Panc1 (cell line): ENCODE data around the gene RB1. TPM values are rescaled to one million over a fixed set of nuclear protein-coding genes. Genes with fewer than 3 reads are reported as not detected.

Experiments
- ATAC-seq: fragments of 200-7000 bp; cut with Tn5 transposase; 2 replicates; pipeline ENCODE4 v1.9.1; 2020; ENCODE audit warnings: mild to moderate bottlenecking, moderate library complexity
- BruUV-seq: library from RNA; stranded (reverse); fragments of 400-500 nt; replicated peaks from 2 replicates; lab custom pipeline; 2021; lab: Mats Ljungman, UMichigan
- CTCF ChIA-PET: fragments of 300-600 bp; sonication (Branson Sonifier 250); formaldehyde crosslinking; loops from one replicate; lab custom pipeline; 2022; ENCODE audit warnings: antibody characterized with exemption; lab: Charles Lee
- POLR2A ChIA-PET: fragments of 300-600 bp; sonication (Branson Sonifier 250); formaldehyde crosslinking; loops from one replicate; lab custom pipeline; 2022; ENCODE audit warnings: antibody characterized with exemption; lab: Charles Lee
- DNase-seq: peaks from one replicate; pipeline ENCODE4 v3.0.0-alpha.2; 2010; ENCODE audit warnings: low read depth, low spot score
- H3K27ac ChIP-seq: 2 replicates; pipeline ENCODE4 v1.5.1; 2011; ENCODE audit warnings: mild to moderate bottlenecking, low read length, inconsistent platforms
- H3K27me3 ChIP-seq: fragments of 200-500 bp; sonication (Bioruptor generic); 2 replicates; pipeline ENCODE4 v1.6.0; 2014; ENCODE audit warnings: low read length, inconsistent platforms; ENCODE audit not compliant: control insufficient read depth, insufficient read depth
- H3K36me3 ChIP-seq: fragments of 200-500 bp; sonication (Bioruptor generic); 2 replicates; pipeline ENCODE4 v1.5.1; 2014; ENCODE audit warnings: inconsistent platforms, mild to moderate bottlenecking, low read length, moderate library complexity; ENCODE audit not compliant: control insufficient read depth, insufficient read depth
- H3K4me1 ChIP-seq: 2 replicates; pipeline ENCODE4 v1.5.1; 2011; ENCODE audit warnings: inconsistent platforms, mild to moderate bottlenecking, low read length, moderate library complexity; ENCODE audit not compliant: control insufficient read depth, insufficient read depth
- H3K4me3 ChIP-seq, 2 experiments: 2 replicates each; pipeline ENCODE4 v1.5.1; 2011 to 2012; ENCODE audit warnings: low read depth in 2 of 2, low read length in 2 of 2, mild to moderate bottlenecking in 2 of 2, inconsistent platforms in 1 of 2, moderate library complexity in 1 of 2
- H3K9me3 ChIP-seq: fragments of 200-500 bp; sonication (Bioruptor generic); 2 replicates; pipeline ENCODE4 v1.5.1; 2014; ENCODE audit warnings: low read depth, mild to moderate bottlenecking, inconsistent platforms, low read length, moderate library complexity; ENCODE audit not compliant: control insufficient read depth, insufficient read depth
- POLR2AphosphoS5 ChIP-seq: IDR thresholded peaks from 2 replicates; pipeline ENCODE4 v1.6.1; 2012; ENCODE audit warnings: mild to moderate bottlenecking, low read depth, low read length, moderate library complexity
- SIN3A ChIP-seq: IDR thresholded peaks from 2 replicates; pipeline ENCODE4 v1.6.1; 2012; ENCODE audit warnings: low read depth, mild to moderate bottlenecking, low read length, moderate library complexity, borderline replicate concordance; ENCODE audit not compliant: insufficient read depth
- TCF7L2 ChIP-seq: IDR thresholded peaks from 2 replicates; pipeline ENCODE4 v1.6.1; 2011; ENCODE audit warnings: mild to moderate bottlenecking, low read depth, low read length, inconsistent platforms
- in situ Hi-C: cut with HindIII; loops from 2 replicates; pipeline ENCODE4 v1.10.0; 2016; ENCODE audit warnings: low sequenced_read_pairs, low pct_unique_long_range_greater_than_20kb
- intact Hi-C: fragments of 100-400 bp; cut with micrococcal nuclease; formaldehyde crosslinking; loops from one replicate; pipeline ENCODE4 v1.10.0; 2022; ENCODE audit not compliant: unreplicated experiment
- total RNA-seq: library from RNA; stranded (reverse); gene quantifications from one replicate; pipeline ENCODE4 v1.2.1, GENCODE V29; 2021; ENCODE audit not compliant: unreplicated experiment
- TF ChIP-seq, protein P1 (sequence below), 2 experiments: IDR thresholded peaks; 2 replicates each; pipeline ENCODE4 v1.6.1; 2011 to 2012; ENCODE audit warnings: low read depth in 2 of 2, control low read depth in 1 of 2, low read length in 1 of 2, mild to moderate bottlenecking in 1 of 2, moderate library complexity in 1 of 2; ENCODE audit not compliant: insufficient read depth in 1 of 2
- TF ChIP-seq, protein P2 (sequence below): fragments of 450-650 bp; IDR thresholded peaks from 2 replicates; pipeline ENCODE4 v1.5.1; 2017; ENCODE audit warnings: mild to moderate bottlenecking

RB1 gene
- total RNA-seq, 1 experiment from 2014 or later: 36.0 TPM

DNA sequence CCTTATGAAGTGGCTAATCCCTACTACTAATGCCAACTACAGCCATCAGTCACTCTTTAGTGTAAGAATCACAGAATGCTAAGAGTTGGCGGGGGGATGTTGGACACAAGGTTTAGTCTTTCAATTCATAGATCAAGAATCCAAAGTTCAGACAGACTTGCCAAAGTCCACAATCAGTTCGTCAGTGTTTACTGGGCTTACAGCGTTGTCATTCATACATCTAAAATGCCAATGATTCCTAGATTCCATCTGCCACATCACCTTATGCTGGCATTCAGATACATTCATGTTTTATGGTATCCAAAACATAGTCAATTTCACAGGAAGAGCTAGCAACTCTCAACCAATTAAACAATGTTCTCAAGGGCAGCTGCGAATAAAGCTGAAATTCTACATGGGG, 211.2 kb downstream of the RB1 start:
- no peaks in the 10 kb centered on the region for H3K4me1 ChIP-seq
- CTCF ChIA-PET: no interaction called here
- in situ Hi-C loops: no loop called here

DNA sequence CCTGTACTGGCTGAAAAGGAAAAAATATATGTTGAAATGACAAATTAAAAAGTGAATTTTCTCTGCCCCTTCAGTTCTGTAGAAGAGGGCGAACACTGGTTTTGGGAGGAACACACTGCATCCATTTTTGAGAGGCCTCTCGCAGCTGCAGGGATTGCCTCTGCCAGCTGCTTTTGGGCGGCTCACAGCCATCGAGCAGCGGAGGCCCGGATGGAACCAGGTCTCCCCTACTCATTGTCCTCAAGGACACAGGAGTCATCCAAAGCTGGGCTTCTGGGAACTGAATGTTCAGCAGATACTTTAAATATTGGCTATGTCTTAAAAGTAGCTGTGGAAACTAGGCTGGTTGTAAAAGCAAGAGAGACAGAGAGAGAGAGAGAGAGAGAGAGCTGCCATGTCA, 212.2 kb downstream of the RB1 start:
- DNase-seq: no peak
- TF ChIP-seq, protein P1, sequence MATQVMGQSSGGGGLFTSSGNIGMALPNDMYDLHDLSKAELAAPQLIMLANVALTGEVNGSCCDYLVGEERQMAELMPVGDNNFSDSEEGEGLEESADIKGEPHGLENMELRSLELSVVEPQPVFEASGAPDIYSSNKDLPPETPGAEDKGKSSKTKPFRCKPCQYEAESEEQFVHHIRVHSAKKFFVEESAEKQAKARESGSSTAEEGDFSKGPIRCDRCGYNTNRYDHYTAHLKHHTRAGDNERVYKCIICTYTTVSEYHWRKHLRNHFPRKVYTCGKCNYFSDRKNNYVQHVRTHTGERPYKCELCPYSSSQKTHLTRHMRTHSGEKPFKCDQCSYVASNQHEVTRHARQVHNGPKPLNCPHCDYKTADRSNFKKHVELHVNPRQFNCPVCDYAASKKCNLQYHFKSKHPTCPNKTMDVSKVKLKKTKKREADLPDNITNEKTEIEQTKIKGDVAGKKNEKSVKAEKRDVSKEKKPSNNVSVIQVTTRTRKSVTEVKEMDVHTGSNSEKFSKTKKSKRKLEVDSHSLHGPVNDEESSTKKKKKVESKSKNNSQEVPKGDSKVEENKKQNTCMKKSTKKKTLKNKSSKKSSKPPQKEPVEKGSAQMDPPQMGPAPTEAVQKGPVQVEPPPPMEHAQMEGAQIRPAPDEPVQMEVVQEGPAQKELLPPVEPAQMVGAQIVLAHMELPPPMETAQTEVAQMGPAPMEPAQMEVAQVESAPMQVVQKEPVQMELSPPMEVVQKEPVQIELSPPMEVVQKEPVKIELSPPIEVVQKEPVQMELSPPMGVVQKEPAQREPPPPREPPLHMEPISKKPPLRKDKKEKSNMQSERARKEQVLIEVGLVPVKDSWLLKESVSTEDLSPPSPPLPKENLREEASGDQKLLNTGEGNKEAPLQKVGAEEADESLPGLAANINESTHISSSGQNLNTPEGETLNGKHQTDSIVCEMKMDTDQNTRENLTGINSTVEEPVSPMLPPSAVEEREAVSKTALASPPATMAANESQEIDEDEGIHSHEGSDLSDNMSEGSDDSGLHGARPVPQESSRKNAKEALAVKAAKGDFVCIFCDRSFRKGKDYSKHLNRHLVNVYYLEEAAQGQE (IDR thresholded peaks at IDR 0.05; ENCODE audit: insufficient read depth in 1 of 2, low read depth in 2 of 2, low read length in 1 of 2): no peak
- TF ChIP-seq, protein P2, sequence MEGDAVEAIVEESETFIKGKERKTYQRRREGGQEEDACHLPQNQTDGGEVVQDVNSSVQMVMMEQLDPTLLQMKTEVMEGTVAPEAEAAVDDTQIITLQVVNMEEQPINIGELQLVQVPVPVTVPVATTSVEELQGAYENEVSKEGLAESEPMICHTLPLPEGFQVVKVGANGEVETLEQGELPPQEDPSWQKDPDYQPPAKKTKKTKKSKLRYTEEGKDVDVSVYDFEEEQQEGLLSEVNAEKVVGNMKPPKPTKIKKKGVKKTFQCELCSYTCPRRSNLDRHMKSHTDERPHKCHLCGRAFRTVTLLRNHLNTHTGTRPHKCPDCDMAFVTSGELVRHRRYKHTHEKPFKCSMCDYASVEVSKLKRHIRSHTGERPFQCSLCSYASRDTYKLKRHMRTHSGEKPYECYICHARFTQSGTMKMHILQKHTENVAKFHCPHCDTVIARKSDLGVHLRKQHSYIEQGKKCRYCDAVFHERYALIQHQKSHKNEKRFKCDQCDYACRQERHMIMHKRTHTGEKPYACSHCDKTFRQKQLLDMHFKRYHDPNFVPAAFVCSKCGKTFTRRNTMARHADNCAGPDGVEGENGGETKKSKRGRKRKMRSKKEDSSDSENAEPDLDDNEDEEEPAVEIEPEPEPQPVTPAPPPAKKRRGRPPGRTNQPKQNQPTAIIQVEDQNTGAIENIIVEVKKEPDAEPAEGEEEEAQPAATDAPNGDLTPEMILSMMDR: no peak
- TF ChIP-seq TCF7L2: no peak
- TF ChIP-seq POLR2AphosphoS5: no peak
- TF ChIP-seq SIN3A: no peak
- Histone ChIP-seq H3K27ac (no peak overlapping the region), H3K27me3 (no peaks in the 10 kb centered on the region), H3K36me3 (no peaks in the 10 kb centered on the region), H3K4me1 (no peaks in the 10 kb centered on the region), H3K9me3 (no peaks in the 10 kb centered on the region), H3K4me3 (no peak overlapping the region)
- in situ Hi-C loops (no loop called here), intact Hi-C loops (loop anchor here (10.0 kb wide), 1 partner anchor 61 kb away; no protein-coding TSS in a partner anchor)
- POLR2A ChIA-PET: no interaction called here
- CTCF ChIA-PET: no interaction called here
- no TSS peak for BruUV-seq
- ATAC-seq: no peak

More for the DNA sequence above, 211.2 kb downstream of the RB1 start:
- POLR2A ChIA-PET: no interaction called here
- no peaks in the 10 kb centered on the region for H3K27me3 ChIP-seq
- no peaks in the 10 kb centered on the region for H3K36me3 ChIP-seq
- ATAC-seq (no peak), DNase-seq (no peak)
- H3K9me3 ChIP-seq: no peaks in the 10 kb centered on the region
- intact Hi-C loops: loop anchor here (10.0 kb wide), 1 partner anchor 60 kb away; no protein-coding TSS in a partner anchor
- BruUV-seq: no TSS peak
- H3K4me3 ChIP-seq: no peak overlapping the region
- TF ChIP-seq POLR2AphosphoS5 (no peak), SIN3A (no peak), TCF7L2 (no peak)
- TF ChIP-seq, protein P1 (IDR thresholded peaks at IDR 0.05; ENCODE audit: insufficient read depth in 1 of 2, low read depth in 2 of 2, low read length in 1 of 2): no peak
- TF ChIP-seq, protein P2: no peak
- no peak overlapping the region for H3K27ac ChIP-seq
